GM12878 (cell line): Measurements from ENCODE around the gene NFATC1. TPM values are rescaled to one million over a fixed set of nuclear protein-coding genes. Genes with fewer than 3 reads are reported as not detected.

Source experiments
- ATF7 ChIP-seq: fragments of 450-650 bp; IDR thresholded peaks from 2 replicates; pipeline ENCODE4 v1.6.1; 2016; ENCODE audit warnings: low read depth, mild to moderate bottlenecking
- EP300 ChIP-seq, 2 experiments: fragments of 150-350 bp in 1 of 2; IDR thresholded peaks; 2 replicates each; pipeline ENCODE4 v1.6.1; 2011 to 2012; ENCODE audit warnings: low read depth in 2 of 2, low read length in 2 of 2, borderline replicate concordance in 1 of 2, improper control_type of control experiment in 1 of 2, inconsistent platforms in 1 of 2; ENCODE audit not compliant: control insufficient read depth in 1 of 2
- FOS ChIP-seq: IDR thresholded peaks from 3 replicates; pipeline ENCODE4 v1.6.1; 2011; ENCODE audit warnings: borderline replicate concordance; ENCODE audit not compliant: insufficient read length; ENCODE audit errors: extremely low read depth
- JUND ChIP-seq: IDR thresholded peaks from 2 replicates; pipeline ENCODE4 v1.6.1; 2012; ENCODE audit warnings: low read depth, mild to moderate bottlenecking, low read length, improper control_type of control experiment, moderate library complexity
- MEF2A ChIP-seq: IDR thresholded peaks from 2 replicates; pipeline ENCODE4 v1.6.1; 2011; ENCODE audit warnings: low read depth, mild to moderate bottlenecking, low read length, moderate library complexity; ENCODE audit not compliant: insufficient read depth
- MYB ChIP-seq: fragments of 150-350 bp; IDR thresholded peaks from 2 replicates; pipeline ENCODE4 v1.6.1; 2014; ENCODE audit warnings: mild to moderate bottlenecking, low read depth, low read length, borderline replicate concordance
- NR2C2 ChIP-seq: IDR thresholded peaks from 2 replicates; pipeline ENCODE4 v1.6.1; 2011; ENCODE audit warnings: borderline replicate concordance, low read depth; ENCODE audit not compliant: control insufficient read depth, insufficient read length
- SMC3 ChIP-seq: IDR thresholded peaks from 2 replicates; pipeline ENCODE4 v1.6.1; 2011; ENCODE audit warnings: low read length, improper control_type of control experiment, borderline replicate concordance
- SREBF2 ChIP-seq: IDR thresholded peaks from 2 replicates; pipeline ENCODE4 v1.6.1; 2012; ENCODE audit warnings: mild to moderate bottlenecking, low read length
- TARDBP ChIP-seq: IDR thresholded peaks from 2 replicates; pipeline ENCODE4 v1.6.1; 2016; ENCODE audit warnings: borderline replicate concordance
- TBL1XR1 ChIP-seq: IDR thresholded peaks from 2 replicates; pipeline ENCODE4 v1.6.1; 2012; ENCODE audit warnings: low read depth, low read length, improper control_type of control experiment
- ZNF217 ChIP-seq: fragments of 450-650 bp; IDR thresholded peaks from 2 replicates; pipeline ENCODE4 v1.6.1; 2017; ENCODE audit warnings: antibody characterized with exemption, mild to moderate bottlenecking
- ZNF274 ChIP-seq: IDR thresholded peaks from one replicate; pipeline ENCODE4 v1.8.0; 2011; ENCODE audit not compliant: insufficient read length, insufficient read depth
- polyA plus RNA-seq, 11 experiments: library from polyadenylated mRNA; depleted of rRNA in 4 of 11; unstranded in 6 of 11; stranded (reverse) in 5 of 11; fragments of >200 nt; fragmentation: Nextera tagmentation in 4 of 11; fragmentation: Illumina TruSeq in 1 of 11; extraction: Ambion mirVana in 4 of 11; extraction: Trizol in 1 of 11; gene quantifications; 1 replicate in 1 of 11; 2 replicates in 10 of 11; pipeline versions ENCODE4 v1.2.1 to v1.2.3, GENCODE V29; 2011 to 2016; ENCODE audit warnings: inconsistent platforms in 2 of 11, missing spikeins in 2 of 11, low read depth in 1 of 11
- total RNA-seq, 4 experiments: library from RNA; depleted of rRNA in 3 of 4; stranded (reverse); fragments of >200 nt in 3 of 4; fragmentation: Illumina TruSeq in 1 of 4; extraction: Trizol in 1 of 4; gene quantifications; 2 replicates each; pipeline versions ENCODE4 v1.2.1 to v1.2.3, GENCODE V29; 2013 to 2021
- TF ChIP-seq, protein P1 (sequence below): IDR thresholded peaks from 2 replicates; pipeline ENCODE4 v1.6.1; 2012; ENCODE audit warnings: low read depth, low read length, improper control_type of control experiment
- TF ChIP-seq, protein P2 (sequence below): fragments of 150-350 bp; IDR thresholded peaks from 2 replicates; pipeline ENCODE4 v1.6.1; 2014; ENCODE audit warnings: mild to moderate bottlenecking, low read depth, low read length
- TF ChIP-seq, protein P3 (sequence below), 3 experiments: IDR thresholded peaks in 2 of 3; conservative IDR thresholded peaks in 1 of 3; 2 replicates each; pipeline ENCODE4 v1.5.1; 2011; ENCODE audit warnings: low read depth in 3 of 3, low read length in 3 of 3, mild to moderate bottlenecking in 3 of 3, control low read depth in 2 of 3, moderate library complexity in 2 of 3, inconsistent platforms in 1 of 3, mixed read lengths in 1 of 3; ENCODE audit not compliant: control insufficient read depth in 2 of 3, insufficient read depth in 1 of 3; ENCODE audit errors: extremely low read depth in 1 of 3
- TF ChIP-seq, protein P4 (sequence below): IDR thresholded peaks from 2 replicates; pipeline ENCODE4 v1.6.1; 2011; ENCODE audit warnings: low read depth, low read length, improper control_type of control experiment, borderline replicate concordance
- TF ChIP-seq, protein P5 (sequence below): fragments of 450-650 bp; formaldehyde crosslinking; IDR thresholded peaks from 2 replicates; pipeline ENCODE4 v1.5.0; 2022; ENCODE audit warnings: mild to moderate bottlenecking, missing genetic modification characterization

Gene NFATC1
- total and polyA plus RNA-seq, 10 of the 15 experiments (the other 5 are each of a cell fraction or from before 2014, with no cell fraction given): 0.84 to 20.8 (median 5.1) TPM

DNA sequence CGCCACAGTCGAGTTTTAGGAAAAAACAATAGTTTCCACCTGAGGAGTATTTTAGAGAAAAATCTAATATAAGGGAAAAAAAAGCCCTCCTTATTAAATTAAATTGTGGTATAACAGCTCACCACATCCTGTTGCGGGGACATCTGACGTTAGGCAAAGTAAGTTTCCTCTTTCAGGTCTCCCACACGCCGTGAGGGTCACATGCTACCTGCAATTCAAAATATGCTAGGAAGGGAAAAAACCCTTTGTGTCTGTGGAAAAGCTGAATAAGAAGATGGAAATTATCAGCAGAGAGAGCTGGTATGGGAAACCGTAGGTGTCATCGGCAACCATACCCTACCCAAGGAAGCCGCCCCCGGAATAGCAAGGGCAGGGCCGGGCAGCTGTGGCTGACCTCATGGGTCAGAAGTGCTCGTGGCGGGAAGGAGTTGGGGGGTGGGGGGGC lies 128.0 kb downstream of the NFATC1 start (continued):
- TF ChIP-seq, protein P1, sequence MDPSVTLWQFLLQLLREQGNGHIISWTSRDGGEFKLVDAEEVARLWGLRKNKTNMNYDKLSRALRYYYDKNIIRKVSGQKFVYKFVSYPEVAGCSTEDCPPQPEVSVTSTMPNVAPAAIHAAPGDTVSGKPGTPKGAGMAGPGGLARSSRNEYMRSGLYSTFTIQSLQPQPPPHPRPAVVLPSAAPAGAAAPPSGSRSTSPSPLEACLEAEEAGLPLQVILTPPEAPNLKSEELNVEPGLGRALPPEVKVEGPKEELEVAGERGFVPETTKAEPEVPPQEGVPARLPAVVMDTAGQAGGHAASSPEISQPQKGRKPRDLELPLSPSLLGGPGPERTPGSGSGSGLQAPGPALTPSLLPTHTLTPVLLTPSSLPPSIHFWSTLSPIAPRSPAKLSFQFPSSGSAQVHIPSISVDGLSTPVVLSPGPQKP: 0 out of 2 replicates have a peak, but pooled peaks have one; percentile 4
- TF ChIP-seq ZNF274: no peak
- peak; percentile 63; the same call in 1 of the 2 replicates for TF ChIP-seq MYB
- no peak for TF ChIP-seq MEF2A
- TF ChIP-seq TARDBP: no peak
- TF ChIP-seq, protein P2, sequence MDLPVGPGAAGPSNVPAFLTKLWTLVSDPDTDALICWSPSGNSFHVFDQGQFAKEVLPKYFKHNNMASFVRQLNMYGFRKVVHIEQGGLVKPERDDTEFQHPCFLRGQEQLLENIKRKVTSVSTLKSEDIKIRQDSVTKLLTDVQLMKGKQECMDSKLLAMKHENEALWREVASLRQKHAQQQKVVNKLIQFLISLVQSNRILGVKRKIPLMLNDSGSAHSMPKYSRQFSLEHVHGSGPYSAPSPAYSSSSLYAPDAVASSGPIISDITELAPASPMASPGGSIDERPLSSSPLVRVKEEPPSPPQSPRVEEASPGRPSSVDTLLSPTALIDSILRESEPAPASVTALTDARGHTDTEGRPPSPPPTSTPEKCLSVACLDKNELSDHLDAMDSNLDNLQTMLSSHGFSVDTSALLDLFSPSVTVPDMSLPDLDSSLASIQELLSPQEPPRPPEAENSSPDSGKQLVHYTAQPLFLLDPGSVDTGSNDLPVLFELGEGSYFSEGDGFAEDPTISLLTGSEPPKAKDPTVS: no peak
- peak; percentile 52 for TF ChIP-seq TBL1XR1
- TF ChIP-seq JUND: no peak
- peak; percentile 88 for TF ChIP-seq ATF7
- TF ChIP-seq, protein P3, sequence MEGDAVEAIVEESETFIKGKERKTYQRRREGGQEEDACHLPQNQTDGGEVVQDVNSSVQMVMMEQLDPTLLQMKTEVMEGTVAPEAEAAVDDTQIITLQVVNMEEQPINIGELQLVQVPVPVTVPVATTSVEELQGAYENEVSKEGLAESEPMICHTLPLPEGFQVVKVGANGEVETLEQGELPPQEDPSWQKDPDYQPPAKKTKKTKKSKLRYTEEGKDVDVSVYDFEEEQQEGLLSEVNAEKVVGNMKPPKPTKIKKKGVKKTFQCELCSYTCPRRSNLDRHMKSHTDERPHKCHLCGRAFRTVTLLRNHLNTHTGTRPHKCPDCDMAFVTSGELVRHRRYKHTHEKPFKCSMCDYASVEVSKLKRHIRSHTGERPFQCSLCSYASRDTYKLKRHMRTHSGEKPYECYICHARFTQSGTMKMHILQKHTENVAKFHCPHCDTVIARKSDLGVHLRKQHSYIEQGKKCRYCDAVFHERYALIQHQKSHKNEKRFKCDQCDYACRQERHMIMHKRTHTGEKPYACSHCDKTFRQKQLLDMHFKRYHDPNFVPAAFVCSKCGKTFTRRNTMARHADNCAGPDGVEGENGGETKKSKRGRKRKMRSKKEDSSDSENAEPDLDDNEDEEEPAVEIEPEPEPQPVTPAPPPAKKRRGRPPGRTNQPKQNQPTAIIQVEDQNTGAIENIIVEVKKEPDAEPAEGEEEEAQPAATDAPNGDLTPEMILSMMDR (IDR thresholded peaks at IDR 0.05 in 2 of 3, conservative IDR thresholded peaks at IDR 0.05 in 1 of 3; ENCODE audit: control insufficient read depth in 2 of 3, extremely low read depth in 1 of 3, insufficient read depth in 1 of 3, low read depth in 3 of 3, low read length in 3 of 3): no peak
- TF ChIP-seq EP300 (IDR thresholded peaks at IDR 0.05; ENCODE audit: borderline replicate concordance in 1 of 2, control insufficient read depth in 1 of 2, low read depth in 2 of 2, low read length in 2 of 2): peak; percentile 72 to 95
- TF ChIP-seq, protein P4, sequence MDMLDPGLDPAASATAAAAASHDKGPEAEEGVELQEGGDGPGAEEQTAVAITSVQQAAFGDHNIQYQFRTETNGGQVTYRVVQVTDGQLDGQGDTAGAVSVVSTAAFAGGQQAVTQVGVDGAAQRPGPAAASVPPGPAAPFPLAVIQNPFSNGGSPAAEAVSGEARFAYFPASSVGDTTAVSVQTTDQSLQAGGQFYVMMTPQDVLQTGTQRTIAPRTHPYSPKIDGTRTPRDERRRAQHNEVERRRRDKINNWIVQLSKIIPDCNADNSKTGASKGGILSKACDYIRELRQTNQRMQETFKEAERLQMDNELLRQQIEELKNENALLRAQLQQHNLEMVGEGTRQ: peak; percentile 35; the same call in 1 of the 2 replicates
- TF ChIP-seq ZNF217: no peak
- no peak for TF ChIP-seq NR2C2
- TF ChIP-seq SREBF2: no peak
- TF ChIP-seq, protein P5, sequence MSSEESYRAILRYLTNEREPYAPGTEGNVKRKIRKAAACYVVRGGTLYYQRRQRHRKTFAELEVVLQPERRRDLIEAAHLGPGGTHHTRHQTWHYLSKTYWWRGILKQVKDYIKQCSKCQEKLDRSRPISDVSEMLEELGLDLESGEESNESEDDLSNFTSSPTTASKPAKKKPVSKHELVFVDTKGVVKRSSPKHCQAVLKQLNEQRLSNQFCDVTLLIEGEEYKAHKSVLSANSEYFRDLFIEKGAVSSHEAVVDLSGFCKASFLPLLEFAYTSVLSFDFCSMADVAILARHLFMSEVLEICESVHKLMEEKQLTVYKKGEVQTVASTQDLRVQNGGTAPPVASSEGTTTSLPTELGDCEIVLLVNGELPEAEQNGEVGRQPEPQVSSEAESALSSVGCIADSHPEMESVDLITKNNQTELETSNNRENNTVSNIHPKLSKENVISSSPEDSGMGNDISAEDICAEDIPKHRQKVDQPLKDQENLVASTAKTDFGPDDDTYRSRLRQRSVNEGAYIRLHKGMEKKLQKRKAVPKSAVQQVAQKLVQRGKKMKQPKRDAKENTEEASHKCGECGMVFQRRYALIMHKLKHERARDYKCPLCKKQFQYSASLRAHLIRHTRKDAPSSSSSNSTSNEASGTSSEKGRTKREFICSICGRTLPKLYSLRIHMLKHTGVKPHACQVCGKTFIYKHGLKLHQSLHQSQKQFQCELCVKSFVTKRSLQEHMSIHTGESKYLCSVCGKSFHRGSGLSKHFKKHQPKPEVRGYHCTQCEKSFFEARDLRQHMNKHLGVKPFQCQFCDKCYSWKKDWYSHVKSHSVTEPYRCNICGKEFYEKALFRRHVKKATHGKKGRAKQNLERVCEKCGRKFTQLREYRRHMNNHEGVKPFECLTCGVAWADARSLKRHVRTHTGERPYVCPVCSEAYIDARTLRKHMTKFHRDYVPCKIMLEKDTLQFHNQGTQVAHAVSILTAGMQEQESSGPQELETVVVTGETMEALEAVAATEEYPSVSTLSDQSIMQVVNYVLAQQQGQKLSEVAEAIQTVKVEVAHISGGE: no peak
- TF ChIP-seq SMC3: no peak
- no peak for TF ChIP-seq FOS
